Hepatocyte (in vitro differentiated cells): ENCODE results near the gene ZFC3H1. TPM values are rescaled to one million over a fixed set of nuclear protein-coding genes. Genes with fewer than 3 reads are reported as not detected.

Source experiments
- DNase-seq: peaks from one replicate; pipeline ENCODE4 v3.0.0-alpha.2; 2016; ENCODE audit warnings: low spot score
- H2AFZ ChIP-seq: fragments of 200-600 bp; sonication (generic); 2 replicates; pipeline ENCODE4 v1.6.0; 2016; ENCODE audit warnings: antibody characterized with exemption, mild to moderate bottlenecking
- H3K27ac ChIP-seq: fragments of 200-600 bp; sonication (generic); 2 replicates; pipeline ENCODE4 v1.5.1; 2016; ENCODE audit warnings: mild to moderate bottlenecking
- H3K27me3 ChIP-seq: fragments of 200-600 bp; sonication (generic); 2 replicates; pipeline ENCODE4 v1.6.1; 2016
- H3K36me3 ChIP-seq: fragments of 200-600 bp; sonication (generic); replicated peaks from 2 replicates; pipeline ENCODE4 v1.5.1; 2016; ENCODE audit warnings: low read depth; ENCODE audit not compliant: insufficient read depth
- H3K4me1 ChIP-seq: fragments of 200-600 bp; sonication (generic); 2 replicates; pipeline ENCODE4 v1.5.1; 2016; ENCODE audit warnings: mild to moderate bottlenecking, moderate library complexity; ENCODE audit not compliant: insufficient read depth
- H3K4me2 ChIP-seq: fragments of 200-600 bp; sonication (generic); 2 replicates; pipeline ENCODE4 v1.6.0; 2016
- H3K4me3 ChIP-seq: fragments of 200-600 bp; sonication (generic); 2 replicates; pipeline ENCODE4 v1.5.1; 2016; ENCODE audit warnings: mild to moderate bottlenecking
- H3K79me2 ChIP-seq: fragments of 200-600 bp; sonication (generic); 2 replicates; pipeline ENCODE4 v1.6.0; 2017; ENCODE audit warnings: mild to moderate bottlenecking
- H3K9me2 ChIP-seq: fragments of 200-600 bp; sonication (generic); replicated peaks from 2 replicates; pipeline ENCODE4 v1.6.0; 2017; ENCODE audit warnings: mild to moderate bottlenecking; ENCODE audit not compliant: insufficient read depth
- H3K9me3 ChIP-seq: fragments of 200-600 bp; sonication (generic); 2 replicates; pipeline ENCODE4 v1.5.1; 2016; ENCODE audit warnings: low read depth, mild to moderate bottlenecking
- H4K20me1 ChIP-seq: fragments of 200-600 bp; sonication (generic); 2 replicates; pipeline ENCODE4 v1.6.0; 2016; ENCODE audit warnings: mild to moderate bottlenecking; ENCODE audit not compliant: insufficient read depth, poor library complexity, severe bottlenecking
- CTCF ChIP-seq: fragments of 200-600 bp; sonication (generic); IDR thresholded peaks from 2 replicates; pipeline ENCODE4 v1.5.1; 2016; ENCODE audit warnings: antibody characterized with exemption, mild to moderate bottlenecking; ENCODE audit not compliant: poor library complexity
- EZH2 ChIP-seq: fragments of 200-600 bp; sonication (generic); IDR thresholded peaks from 2 replicates; pipeline ENCODE4 v1.6.1; 2016; ENCODE audit warnings: antibody characterized with exemption, mild to moderate bottlenecking, borderline replicate concordance
- EZH2phosphoT487 ChIP-seq: fragments of 200-600 bp; sonication (generic); IDR thresholded peaks from one replicate; pipeline ENCODE4 v1.6.1; 2018; ENCODE audit warnings: antibody characterized with exemption, mild to moderate bottlenecking, low read depth, moderate library complexity; ENCODE audit not compliant: unreplicated experiment, severe bottlenecking
- WGBS: methylation state at CpG from one replicate; pipeline ENCODE4 v1.1.6; 2016; ENCODE audit warnings: low lambda C conversion rate; ENCODE audit errors: missing lambda C conversion rate; 5-methylcytosine and 5-hydroxymethylcytosine counted together
- polyA plus RNA-seq: library from polyadenylated mRNA; unstranded; fragments of >200 nt; fragmentation: Nextera tagmentation; extraction: Ambion mirVana; gene quantifications from 2 replicates; pipeline ENCODE4 v1.2.1, GENCODE V29; 2016
- total RNA-seq: library from RNA; depleted of rRNA; stranded (reverse); fragments of >200 nt; gene quantifications from 2 replicates; pipeline ENCODE4 v1.2.3, GENCODE V29; 2014

ZFC3H1 gene
- total and polyA plus RNA-seq, 2 experiments from 2014 or later: 28.0 to 48.6 TPM

GRCh38 chr12:71652656-71653055 is 11.0 kb downstream of the ZFC3H1 start:
- DNase-seq: no peak
- Histone ChIP-seq H3K9me3 (no peaks in the 10 kb centered on the region), H3K27ac (no peak overlapping the region), H3K9me2 (no peaks in the 10 kb centered on the region), H2AFZ (no peak overlapping the region), H4K20me1 (peaks cover 32% of the 10 kb centered on the region), H3K4me1 (no peaks in the 10 kb centered on the region), H3K79me2 (peaks cover 95% of the 10 kb centered on the region), H3K4me3 (no peak overlapping the region), H3K36me3 (no peaks in the 10 kb centered on the region), H3K4me2 (no peak overlapping the region), H3K27me3 (no peaks in the 10 kb centered on the region)
- no peak for TF ChIP-seq EZH2
- TF ChIP-seq EZH2phosphoT487: no peak
- TF ChIP-seq CTCF: no peak
- WGBS: 100% methylated on average over 1 of the region's 1 CpG

- peaks cover 35% of the 10 kb centered on the region for H4K20me1 ChIP-seq
- no peaks in the 10 kb centered on the region for H3K27me3 ChIP-seq
- no peak overlapping the region for H2AFZ ChIP-seq
- no peak overlapping the region for H3K27ac ChIP-seq
- no peaks in the 10 kb centered on the region for H3K9me2 ChIP-seq
- peaks cover 5% of the 10 kb centered on the region for H3K36me3 ChIP-seq
- no peaks in the 10 kb centered on the region for H3K4me1 ChIP-seq
- H3K9me3 ChIP-seq: no peaks in the 10 kb centered on the region
- peaks cover 83% of the 10 kb centered on the region for H3K79me2 ChIP-seq
- WGBS: 98% methylated on average over 2 of the region's 2 CpGs
- no peak overlapping the region for H3K4me3 ChIP-seq
- TF ChIP-seq EZH2: no peak
- H3K4me2 ChIP-seq: no peak overlapping the region
- DNase-seq: no peak
These were observed 14.2 kb downstream of the ZFC3H1 start for GRCh38 chr12:71649401-71649800.

GRCh38 chr12:71648537-71648936 is 15.1 kb downstream of the ZFC3H1 start:
- TF ChIP-seq EZH2 (no peak), CTCF (no peak), EZH2phosphoT487 (no peak)
- WGBS: 86% methylated on average over 4 of the region's 4 CpGs
- Histone ChIP-seq H3K4me2 (no peak overlapping the region), H3K9me3 (no peaks in the 10 kb centered on the region), H2AFZ (no peak overlapping the region), H4K20me1 (peaks cover 30% of the 10 kb centered on the region), H3K79me2 (peaks cover 81% of the 10 kb centered on the region), H3K27ac (no peak overlapping the region), H3K36me3 (peaks cover 5% of the 10 kb centered on the region), H3K27me3 (no peaks in the 10 kb centered on the region), H3K4me3 (no peak overlapping the region), H3K4me1 (no peaks in the 10 kb centered on the region), H3K9me2 (no peaks in the 10 kb centered on the region)
- no peak for DNase-seq

- Histone ChIP-seq H3K4me1 (no peaks in the 10 kb centered on the region), H4K20me1 (peaks cover 22% of the 10 kb centered on the region), H3K4me3 (no peak overlapping the region), H3K9me2 (no peaks in the 10 kb centered on the region), H2AFZ (no peak overlapping the region), H3K79me2 (peaks cover 62% of the 10 kb centered on the region), H3K27me3 (no peaks in the 10 kb centered on the region), H3K36me3 (peaks cover 5% of the 10 kb centered on the region), H3K27ac (no peak overlapping the region), H3K9me3 (no peaks in the 10 kb centered on the region), H3K4me2 (no peak overlapping the region)
- TF ChIP-seq CTCF (no peak), EZH2 (no peak), EZH2phosphoT487 (no peak)
- no peak for DNase-seq
- 90% methylated on average over 3 of the region's 3 CpGs for WGBS
These were observed 17.1 kb downstream of the ZFC3H1 start for GRCh38 chr12:71646512-71646911.
